IMR-90 (cell line): ENCODE data around the gene FAM149A. TPM values are rescaled to one million over a fixed set of nuclear protein-coding genes. Genes with fewer than 3 reads are reported as not detected.

Source experiments
- ATAC-seq: fragments of 200-7000 bp; cut with Tn5 transposase; 2 replicates; pipeline ENCODE4 v1.9.1; 2020; ENCODE audit warnings: low read depth, mild to moderate bottlenecking, moderate library complexity
- BruUV-seq: library from RNA; stranded (reverse); fragments of 400-500 nt; replicated peaks from 2 replicates; lab custom pipeline; 2021; lab: Mats Ljungman, UMichigan
- CTCF ChIA-PET: fragments of 300-600 bp; formaldehyde crosslinking; extraction: SDS; loops from one replicate; lab custom pipeline; 2021; ENCODE audit warnings: antibody characterized with exemption; lab: Yijun Ruan, JAX
- POLR2A ChIA-PET: fragments of 300-600 bp; sonication (Branson Sonifier 250); formaldehyde crosslinking; loops from one replicate; lab custom pipeline; 2022; ENCODE audit warnings: antibody characterized with exemption; ENCODE audit not compliant: unreplicated experiment; lab: Charles Lee
- DNase-seq: peaks from one replicate; pipeline ENCODE4 v3.0.0; 2013
- H2AFZ ChIP-seq: replicated peaks from 2 replicates; pipeline ENCODE3; 2013; ENCODE audit warnings: low read length, mild to moderate bottlenecking; ENCODE audit not compliant: poor library complexity
- H2AK5ac ChIP-seq: 2 replicates; pipeline ENCODE4 v1.6.1; 2013; ENCODE audit warnings: low read depth, low read length, inconsistent platforms
- H2AK9ac ChIP-seq: replicated peaks from 2 replicates; pipeline ENCODE3; 2013; ENCODE audit warnings: mild to moderate bottlenecking, low read depth, low read length, moderate library complexity; ENCODE audit not compliant: poor library complexity
- H2BK120ac ChIP-seq: 2 replicates; pipeline ENCODE4 v1.6.1; 2013; ENCODE audit warnings: low read depth, low read length, inconsistent platforms
- H2BK15ac ChIP-seq: 3 replicates; pipeline ENCODE4 v1.6.1; 2013; ENCODE audit warnings: low read depth, low read length, inconsistent platforms
- H2BK20ac ChIP-seq: 2 replicates; pipeline ENCODE4 v1.6.1; 2013; ENCODE audit warnings: low read depth, mild to moderate bottlenecking, inconsistent platforms, low read length, moderate library complexity
- H2BK5ac ChIP-seq: 2 replicates; pipeline ENCODE4 v1.6.1; 2013; ENCODE audit warnings: mild to moderate bottlenecking, low read depth, low read length, inconsistent platforms; ENCODE audit not compliant: poor library complexity, severe bottlenecking
- H3K14ac ChIP-seq: replicated peaks from 2 replicates; pipeline ENCODE4 v1.6.1; 2013; ENCODE audit warnings: low read depth, low read length, inconsistent platforms
- H3K18ac ChIP-seq: 2 replicates; pipeline ENCODE4 v1.6.1; 2013; ENCODE audit warnings: low read depth, low read length, control low read depth
- H3K23ac ChIP-seq: 2 replicates; pipeline ENCODE4 v1.6.1; 2013; ENCODE audit warnings: low read depth, low read length, inconsistent platforms
- H3K27ac ChIP-seq: 2 replicates; pipeline ENCODE4 v1.5.1; 2013; ENCODE audit warnings: mild to moderate bottlenecking, control low read depth, low read length; ENCODE audit not compliant: insufficient read depth
- H3K27me3 ChIP-seq: 2 replicates; pipeline ENCODE4 v1.6.1; 2013; ENCODE audit warnings: low read length; ENCODE audit not compliant: control insufficient read depth, insufficient read depth
- H3K36me3 ChIP-seq: 2 replicates; pipeline ENCODE4 v1.6.1; 2013; ENCODE audit warnings: low read length, mixed read lengths; ENCODE audit not compliant: control insufficient read depth, insufficient read depth
- H3K4ac ChIP-seq: 2 replicates; pipeline ENCODE4 v1.6.1; 2013; ENCODE audit warnings: low read depth, low read length, inconsistent platforms
- H3K4me1 ChIP-seq: 2 replicates; pipeline ENCODE4 v1.6.1; 2013; ENCODE audit warnings: low read length, mixed read lengths; ENCODE audit not compliant: control insufficient read depth, insufficient read depth
- H3K4me2 ChIP-seq: 2 replicates; pipeline ENCODE4 v1.6.1; 2013; ENCODE audit warnings: low read depth, mild to moderate bottlenecking, control low read depth, low read length, moderate library complexity
- H3K4me3 ChIP-seq: 2 replicates; pipeline ENCODE4 v1.5.1; 2013; ENCODE audit warnings: low read depth, mild to moderate bottlenecking, control low read depth, low read length, moderate library complexity; ENCODE audit not compliant: insufficient read depth
- H3K56ac ChIP-seq: 2 replicates; pipeline ENCODE4 v1.6.1; 2013; ENCODE audit warnings: low read length, inconsistent platforms; ENCODE audit not compliant: insufficient read depth; ENCODE audit errors: extremely low read depth
- H3K79me1 ChIP-seq, 2 experiments: 2 replicates each; pipeline ENCODE4 v1.6.1; 2013; ENCODE audit warnings: low read length in 2 of 2, inconsistent platforms in 1 of 2, low read depth in 1 of 2
- H3K9ac ChIP-seq: 2 replicates; pipeline ENCODE4 v1.6.1; 2013; ENCODE audit warnings: low read depth, low read length, control low read depth
- H3K9me1 ChIP-seq: 2 replicates; pipeline ENCODE4 v1.6.1; 2013; ENCODE audit warnings: low read length, inconsistent platforms; ENCODE audit not compliant: insufficient read depth
- H3K9me3 ChIP-seq: 2 replicates; pipeline ENCODE4 v1.6.1; 2013; ENCODE audit warnings: low read length; ENCODE audit not compliant: control insufficient read depth, insufficient read depth
- H4K20me1 ChIP-seq: 2 replicates; pipeline ENCODE4 v1.6.1; 2013; ENCODE audit warnings: low read length, inconsistent platforms; ENCODE audit not compliant: insufficient read depth
- H4K5ac ChIP-seq: 2 replicates; pipeline ENCODE4 v1.6.1; 2013; ENCODE audit warnings: mild to moderate bottlenecking, low read depth, low read length, control low read depth
- H4K8ac ChIP-seq, 2 experiments: 2 replicates each; pipeline ENCODE4 v1.6.1; 2013; ENCODE audit warnings: low read depth in 2 of 2, low read length in 2 of 2, control low read depth in 1 of 2, inconsistent platforms in 1 of 2
- H4K91ac ChIP-seq: 2 replicates; pipeline ENCODE4 v1.6.1; 2013; ENCODE audit warnings: low read depth, low read length, inconsistent platforms; ENCODE audit not compliant: insufficient read depth
- CHD1 ChIP-seq: IDR thresholded peaks from 2 replicates; pipeline ENCODE4 v1.6.1; 2012; ENCODE audit warnings: low read depth, low read length, improper control_type of control experiment
- MAZ ChIP-seq: IDR thresholded peaks from 2 replicates; pipeline ENCODE4 v1.6.1; 2012; ENCODE audit warnings: low read depth, mild to moderate bottlenecking, low read length, improper control_type of control experiment, moderate library complexity, borderline replicate concordance
- RAD21 ChIP-seq: IDR thresholded peaks from 2 replicates; pipeline ENCODE4 v1.6.1; 2012; ENCODE audit warnings: low read length, improper control_type of control experiment
- WGBS, 2 experiments: methylation state at CpG; one replicate each; pipeline versions ENCODE4 v1.1.5 to v1.1.7; 2013; ENCODE audit warnings: missing lambda C conversion rate in 2 of 2; ENCODE audit not compliant: insufficient read length in 1 of 2; ENCODE audit errors: extremely low coverage in 2 of 2; 5-methylcytosine and 5-hydroxymethylcytosine counted together
- dilution Hi-C: fragments of 300-500 bp; cut with HindIII; formaldehyde crosslinking; loops from one replicate; pipeline ENCODE4 v1.14.3; 2018; ENCODE audit warnings: low sequenced_read_pairs; ENCODE audit not compliant: unreplicated experiment
- in situ Hi-C: fragments of 300-500 bp; cut with MboI; formaldehyde crosslinking; loops from 3 replicates; pipeline ENCODE4 v1.14.3; 2019; ENCODE audit warnings: low sequenced_read_pairs, inconsistent platforms, mixed read lengths
- intact Hi-C: fragments of 100-400 bp; cut with micrococcal nuclease; formaldehyde crosslinking; loops from 2 replicates; pipeline ENCODE4 v1.10.0; 2022
- polyA plus RNA-seq, 3 experiments: library from polyadenylated mRNA; depleted of rRNA; stranded (reverse); fragments of >200 nt; gene quantifications; 2 replicates each; pipeline ENCODE4 v1.2.3, GENCODE V29; 2012; ENCODE audit warnings: low replicate concordance in 1 of 3
- total RNA-seq: library from RNA; depleted of rRNA; stranded (reverse); fragments of >200 nt; gene quantifications from 2 replicates; pipeline ENCODE4 v1.2.3, GENCODE V29; 2012
- TF ChIP-seq, protein P1 (sequence below): fragments of 150-350 bp; IDR thresholded peaks from 2 replicates; pipeline ENCODE4 v1.6.1; 2017; ENCODE audit warnings: mild to moderate bottlenecking, antibody characterized with exemption, low read length, low read depth
- TF ChIP-seq, protein P2 (sequence below): conservative IDR thresholded peaks from 2 replicates; pipeline ENCODE4 v1.5.1; 2012; ENCODE audit warnings: mild to moderate bottlenecking, low read depth, low read length, improper control_type of control experiment

Gene FAM149A
- total and polyA plus RNA-seq, 2 of the 4 experiments (the other 2 are of a cell fraction) = 0.54 to 0.70 TPM

DNA sequence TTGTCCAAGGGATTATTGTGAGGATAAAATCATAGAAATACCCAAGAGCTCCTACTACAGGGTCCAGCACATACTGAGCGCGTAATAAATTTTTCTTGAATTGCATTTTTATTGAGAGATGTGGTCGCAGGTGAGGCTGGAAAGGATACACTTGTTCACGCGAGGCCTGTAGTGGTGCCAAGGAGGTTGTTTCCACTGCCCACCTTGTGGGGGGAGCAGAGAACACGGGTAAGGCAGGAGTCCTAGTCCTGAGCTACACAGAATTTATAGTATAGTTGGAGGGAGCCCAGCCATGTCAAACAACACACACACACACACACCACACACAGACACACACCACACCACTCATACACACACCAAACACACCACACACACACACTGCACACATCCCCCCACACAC, 55.1 kb downstream of the FAM149A start:
- Histone ChIP-seq H3K27ac (no peak overlapping the region), H2BK5ac (peak overlapping the region; percentile 93), H3K4ac (no peak overlapping the region), H2BK15ac (no peak overlapping the region), H4K91ac (no peak overlapping the region), H3K56ac (no peak overlapping the region), H3K4me2 (no peak overlapping the region), H3K27me3 (no peaks in the 10 kb centered on the region), H2BK120ac (no peak overlapping the region), H2AK9ac (no peak overlapping the region), H2AK5ac (no peak overlapping the region), H3K4me3 (no peak overlapping the region), H4K8ac (no peak overlapping the region), H3K9ac (no peak overlapping the region), H3K9me1 (peaks cover 9% of the 10 kb centered on the region; the same call in 1 of the 2 replicates), H2AFZ (no peak overlapping the region), H3K23ac (no peak overlapping the region), H3K9me3 (no peaks in the 10 kb centered on the region), H3K79me1 (no peaks in the 10 kb centered on the region), H3K14ac (no peak overlapping the region), H4K5ac (no peak overlapping the region), H3K36me3 (no peaks in the 10 kb centered on the region), H2BK20ac (no peak overlapping the region), H4K20me1 (no peaks in the 10 kb centered on the region; the same call in 1 of the 2 replicates), H3K18ac (no peak overlapping the region), H3K4me1 (no peaks in the 10 kb centered on the region)
- ChIA-PET CTCF (interaction anchor here (1.1 kb wide), 1 partner anchor 22 kb away, joined by 3 read pairs; no protein-coding TSS in a partner anchor), POLR2A (no interaction called here)
- ATAC-seq (no peak), DNase-seq (no peak)
- BruUV-seq = no TSS peak
- intact Hi-C loops (no loop called here), dilution Hi-C loops (no loop called here), in situ Hi-C loops (no loop called here)
- no CpG with 5 or more reads among the region's 6 CpGs for WGBS, 2 experiments
- no peak for TF ChIP-seq RAD21
- TF ChIP-seq CHD1 = no peak
- TF ChIP-seq, protein P1, sequence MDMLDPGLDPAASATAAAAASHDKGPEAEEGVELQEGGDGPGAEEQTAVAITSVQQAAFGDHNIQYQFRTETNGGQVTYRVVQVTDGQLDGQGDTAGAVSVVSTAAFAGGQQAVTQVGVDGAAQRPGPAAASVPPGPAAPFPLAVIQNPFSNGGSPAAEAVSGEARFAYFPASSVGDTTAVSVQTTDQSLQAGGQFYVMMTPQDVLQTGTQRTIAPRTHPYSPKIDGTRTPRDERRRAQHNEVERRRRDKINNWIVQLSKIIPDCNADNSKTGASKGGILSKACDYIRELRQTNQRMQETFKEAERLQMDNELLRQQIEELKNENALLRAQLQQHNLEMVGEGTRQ = no peak
- TF ChIP-seq, protein P2, sequence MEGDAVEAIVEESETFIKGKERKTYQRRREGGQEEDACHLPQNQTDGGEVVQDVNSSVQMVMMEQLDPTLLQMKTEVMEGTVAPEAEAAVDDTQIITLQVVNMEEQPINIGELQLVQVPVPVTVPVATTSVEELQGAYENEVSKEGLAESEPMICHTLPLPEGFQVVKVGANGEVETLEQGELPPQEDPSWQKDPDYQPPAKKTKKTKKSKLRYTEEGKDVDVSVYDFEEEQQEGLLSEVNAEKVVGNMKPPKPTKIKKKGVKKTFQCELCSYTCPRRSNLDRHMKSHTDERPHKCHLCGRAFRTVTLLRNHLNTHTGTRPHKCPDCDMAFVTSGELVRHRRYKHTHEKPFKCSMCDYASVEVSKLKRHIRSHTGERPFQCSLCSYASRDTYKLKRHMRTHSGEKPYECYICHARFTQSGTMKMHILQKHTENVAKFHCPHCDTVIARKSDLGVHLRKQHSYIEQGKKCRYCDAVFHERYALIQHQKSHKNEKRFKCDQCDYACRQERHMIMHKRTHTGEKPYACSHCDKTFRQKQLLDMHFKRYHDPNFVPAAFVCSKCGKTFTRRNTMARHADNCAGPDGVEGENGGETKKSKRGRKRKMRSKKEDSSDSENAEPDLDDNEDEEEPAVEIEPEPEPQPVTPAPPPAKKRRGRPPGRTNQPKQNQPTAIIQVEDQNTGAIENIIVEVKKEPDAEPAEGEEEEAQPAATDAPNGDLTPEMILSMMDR = no peak
- TF ChIP-seq MAZ = no peak
